ENCODE results near the gene ASGR1.
"Not testable (repeated sequence)": the region's sequence is repeated elsewhere in the genome, so short reads cannot be mapped to it uniquely, and the experiment has no call there.

The ASGR1 gene

GRCh38 chr17:7159571-7159970, 19.6 kb downstream of the ASGR1 start:
- DNase-seq (ENCODE audit: low spot score) = not testable (repeated sequence)

GRCh38 chr17:7158424-7158823, 20.7 kb downstream of the ASGR1 start:
- DNase-seq (ENCODE audit: low spot score) = not testable (repeated sequence)

- DNase-seq (ENCODE audit: low spot score) = no peak
Measured at GRCh38 chr17:7156342-7156940, 22.7 kb downstream of the ASGR1 start.

- DNase-seq (ENCODE audit: low spot score) = no peak
Measured at GRCh38 chr17:7147772-7148171, 31.4 kb downstream of the ASGR1 start.

GRCh38 chr17:7146115-7146514, 33.1 kb downstream of the ASGR1 start:
- DNase-seq (ENCODE audit: low spot score) = no peak

- no peak for DNase-seq (ENCODE audit: low spot score)
Measured at GRCh38 chr17:7144213-7144612, 35.0 kb downstream of the ASGR1 start.

GRCh38 chr17:7141824-7142223, 37.3 kb downstream of the ASGR1 start:
- DNase-seq (ENCODE audit: low spot score) = no peak

- no peak for DNase-seq (ENCODE audit: low spot score)
Measured at GRCh38 chr17:7139400-7139799, 39.8 kb downstream of the ASGR1 start.

- no peak for DNase-seq (ENCODE audit: low spot score)
Measured at GRCh38 chr17:7138800-7139381, 40.3 kb downstream of the ASGR1 start.

- DNase-seq (ENCODE audit: low spot score) = no peak
Measured at GRCh38 chr17:7137171-7137943, 41.8 kb downstream of the ASGR1 start.

GRCh38 chr17:7136266-7136877, 42.8 kb downstream of the ASGR1 start:
- peak; percentile 65 for DNase-seq (ENCODE audit: low spot score)

GRCh38 chr17:7133916-7134315, 45.3 kb downstream of the ASGR1 start:
- no peak for DNase-seq (ENCODE audit: low spot score)

- DNase-seq (ENCODE audit: low spot score) = no peak
Measured at GRCh38 chr17:7133424-7133823, 45.7 kb downstream of the ASGR1 start.

- peak; percentile 81 for DNase-seq (ENCODE audit: low spot score)
Measured at GRCh38 chr17:7132511-7133094, 46.6 kb downstream of the ASGR1 start.

GRCh38 chr17:7131423-7131791, 47.8 kb downstream of the ASGR1 start:
- no peak for DNase-seq (ENCODE audit: low spot score)

GRCh38 chr17:7130621-7131422, 48.3 kb downstream of the ASGR1 start:
- no peak for DNase-seq (ENCODE audit: low spot score)

- DNase-seq (ENCODE audit: low spot score) = no peak
Measured at GRCh38 chr17:7129311-7129710, 49.9 kb downstream of the ASGR1 start.

- DNase-seq (ENCODE audit: low spot score) = no peak
Measured at GRCh38 chr17:7128160-7128559, 51.0 kb downstream of the ASGR1 start.

GRCh38 chr17:7127501-7127900, 51.7 kb downstream of the ASGR1 start:
- DNase-seq (ENCODE audit: low spot score) = not testable (repeated sequence)

- DNase-seq (ENCODE audit: low spot score) = not testable (repeated sequence)
Measured at GRCh38 chr17:7126386-7126785, 52.8 kb downstream of the ASGR1 start.

GRCh38 chr17:7124923-7125322, 54.2 kb downstream of the ASGR1 start:
- no peak for DNase-seq (ENCODE audit: low spot score)

- DNase-seq (ENCODE audit: low spot score) = no peak
Measured at GRCh38 chr17:7123844-7124243, 55.3 kb downstream of the ASGR1 start.

All from iPS-NIHi11 (cell line).